PC-9 (cell line): ENCODE data around the gene RNF5.

Experiments used
- EZH2 ChIP-seq: fragments of 200-600 bp; sonication (generic); IDR thresholded peaks from 2 replicates; pipeline ENCODE4 v1.8.0; 2017; ENCODE audit warnings: antibody characterized with exemption, low read depth
- TF ChIP-seq, protein P1 (sequence below): fragments of 200-600 bp; sonication (generic); conservative IDR thresholded peaks from 2 replicates; pipeline ENCODE4 v1.6.1; 2017; ENCODE audit warnings: mixed run types, antibody characterized with exemption, mild to moderate bottlenecking, moderate library complexity

GRCh38 chr6:32156891-32157290, 21.3 kb upstream of the RNF5 start:
- TF ChIP-seq, protein P1, sequence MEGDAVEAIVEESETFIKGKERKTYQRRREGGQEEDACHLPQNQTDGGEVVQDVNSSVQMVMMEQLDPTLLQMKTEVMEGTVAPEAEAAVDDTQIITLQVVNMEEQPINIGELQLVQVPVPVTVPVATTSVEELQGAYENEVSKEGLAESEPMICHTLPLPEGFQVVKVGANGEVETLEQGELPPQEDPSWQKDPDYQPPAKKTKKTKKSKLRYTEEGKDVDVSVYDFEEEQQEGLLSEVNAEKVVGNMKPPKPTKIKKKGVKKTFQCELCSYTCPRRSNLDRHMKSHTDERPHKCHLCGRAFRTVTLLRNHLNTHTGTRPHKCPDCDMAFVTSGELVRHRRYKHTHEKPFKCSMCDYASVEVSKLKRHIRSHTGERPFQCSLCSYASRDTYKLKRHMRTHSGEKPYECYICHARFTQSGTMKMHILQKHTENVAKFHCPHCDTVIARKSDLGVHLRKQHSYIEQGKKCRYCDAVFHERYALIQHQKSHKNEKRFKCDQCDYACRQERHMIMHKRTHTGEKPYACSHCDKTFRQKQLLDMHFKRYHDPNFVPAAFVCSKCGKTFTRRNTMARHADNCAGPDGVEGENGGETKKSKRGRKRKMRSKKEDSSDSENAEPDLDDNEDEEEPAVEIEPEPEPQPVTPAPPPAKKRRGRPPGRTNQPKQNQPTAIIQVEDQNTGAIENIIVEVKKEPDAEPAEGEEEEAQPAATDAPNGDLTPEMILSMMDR, result no peak
- no peak for TF ChIP-seq EZH2
